GM18907 (cell line): Measurements from ENCODE around the gene SFSWAP.
"Not testable (repeated sequence)": the region's sequence is repeated elsewhere in the genome, so short reads cannot be mapped to it uniquely, and the experiment has no call there.

Experiments used
- ATAC-seq: cut with Tn5 transposase; IDR thresholded peaks from one replicate; pipeline ENCODE4 v1.9.1; 2021; ENCODE audit warnings: mild to moderate bottlenecking, moderate library complexity; ENCODE audit not compliant: unreplicated experiment

The SFSWAP gene

GRCh38 chr12:131679186-131679585 lies 31.7 kb upstream of the SFSWAP start:
- not testable (repeated sequence) for ATAC-seq

- ATAC-seq, result not testable (repeated sequence)
Observed at GRCh38 chr12:131679816-131680215, 31.1 kb upstream of the SFSWAP start.

- ATAC-seq, result not testable (repeated sequence)
Observed at GRCh38 chr12:131680392-131681256, 30.3 kb upstream of the SFSWAP start.

GRCh38 chr12:131681257-131681620 lies 29.7 kb upstream of the SFSWAP start:
- no peak for ATAC-seq

DNA sequence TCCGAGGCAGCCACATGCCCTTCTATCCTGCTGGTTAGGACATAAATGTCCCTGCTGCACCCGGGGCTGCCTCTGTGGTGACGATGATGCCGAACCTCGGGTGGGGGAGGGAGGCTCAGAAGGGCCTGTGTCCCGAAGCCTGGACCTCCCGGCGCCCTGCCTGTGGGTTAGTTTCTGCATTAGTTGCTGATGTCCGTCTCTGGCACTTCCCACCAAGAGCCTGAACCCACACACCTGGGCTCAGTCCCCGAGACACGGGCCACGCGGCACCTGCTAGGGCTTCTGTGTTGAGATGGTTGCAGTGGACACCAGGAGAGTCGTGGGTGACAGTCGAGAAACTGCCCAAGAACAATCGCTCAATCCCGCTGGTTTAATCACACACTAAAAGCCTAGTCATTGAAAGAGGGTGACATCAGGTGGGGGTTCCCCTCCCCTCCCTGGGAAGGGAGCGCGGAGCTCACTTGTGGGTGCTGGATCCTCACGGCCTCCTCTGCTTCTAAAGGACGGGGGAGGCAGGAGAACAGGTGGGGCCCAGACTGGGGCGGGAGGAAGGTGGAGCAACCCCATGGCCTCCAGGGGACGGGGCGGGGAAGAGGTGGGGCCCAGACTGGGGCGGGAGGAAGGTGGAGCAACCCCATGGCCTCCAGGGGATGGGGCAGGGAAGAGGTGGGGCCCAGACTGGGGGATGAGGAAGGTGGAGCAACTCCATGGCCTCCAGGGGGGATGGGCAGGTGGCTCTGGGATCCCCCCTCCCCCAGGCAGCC lies 29.0 kb upstream of the SFSWAP start:
- ATAC-seq, result peak; percentile 95

DNA sequence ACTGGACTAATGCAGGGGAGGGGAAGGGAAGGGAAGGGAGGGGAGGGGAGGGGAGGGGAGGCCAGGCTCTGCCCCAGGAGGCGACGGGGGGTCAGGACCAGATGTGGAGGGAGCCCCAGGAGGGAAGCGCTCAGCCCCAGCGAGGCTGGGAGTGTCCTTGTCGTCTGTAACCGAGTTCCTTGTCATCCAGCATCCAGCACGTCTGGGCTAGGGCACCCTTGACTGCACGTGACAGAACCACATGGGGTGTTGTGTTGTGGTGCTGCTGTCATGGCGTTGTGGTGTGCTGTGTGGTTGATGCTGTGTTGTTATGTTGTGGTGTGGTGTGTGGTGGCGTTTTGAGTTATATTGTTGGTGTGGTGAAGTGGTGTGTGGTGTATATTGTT lies 28.4 kb upstream of the SFSWAP start:
- ATAC-seq, result no peak

- ATAC-seq, result no peak
Observed at GRCh38 chr12:131683266-131684014, 27.4 kb upstream of the SFSWAP start.

GRCh38 chr12:131684015-131684725 lies 26.7 kb upstream of the SFSWAP start:
- no peak for ATAC-seq

- ATAC-seq, result no peak
Observed at GRCh38 chr12:131687346-131688125, 23.4 kb upstream of the SFSWAP start.

- ATAC-seq, result no peak
Observed at GRCh38 chr12:131688131-131688844, 22.6 kb upstream of the SFSWAP start.

- no peak for ATAC-seq
Observed at GRCh38 chr12:131688845-131689154, 22.1 kb upstream of the SFSWAP start.

DNA sequence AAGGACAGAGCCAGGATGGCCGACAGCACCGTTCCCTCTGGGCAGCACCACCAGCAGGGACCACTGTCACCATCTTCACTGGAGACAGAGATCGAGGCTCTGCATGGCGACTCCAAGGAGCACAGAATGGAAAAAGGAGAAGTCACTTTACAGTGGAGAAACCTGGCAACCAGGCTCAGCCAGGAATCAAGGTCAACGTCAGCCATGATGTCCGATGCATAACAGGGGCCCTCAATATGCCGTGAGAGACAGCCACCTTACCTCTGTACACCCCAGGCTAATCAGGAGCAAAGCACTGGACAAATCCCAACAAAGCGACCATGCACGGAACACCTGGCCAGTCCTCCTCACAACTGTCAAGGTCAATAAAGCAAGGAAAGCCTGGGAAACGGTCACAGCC lies 20.6 kb upstream of the SFSWAP start:
- ATAC-seq, result no peak

- no peak for ATAC-seq
Observed at GRCh38 chr12:131692431-131692830, 18.5 kb upstream of the SFSWAP start.

GRCh38 chr12:131693149-131693548 lies 17.7 kb upstream of the SFSWAP start:
- ATAC-seq, result no peak

DNA sequence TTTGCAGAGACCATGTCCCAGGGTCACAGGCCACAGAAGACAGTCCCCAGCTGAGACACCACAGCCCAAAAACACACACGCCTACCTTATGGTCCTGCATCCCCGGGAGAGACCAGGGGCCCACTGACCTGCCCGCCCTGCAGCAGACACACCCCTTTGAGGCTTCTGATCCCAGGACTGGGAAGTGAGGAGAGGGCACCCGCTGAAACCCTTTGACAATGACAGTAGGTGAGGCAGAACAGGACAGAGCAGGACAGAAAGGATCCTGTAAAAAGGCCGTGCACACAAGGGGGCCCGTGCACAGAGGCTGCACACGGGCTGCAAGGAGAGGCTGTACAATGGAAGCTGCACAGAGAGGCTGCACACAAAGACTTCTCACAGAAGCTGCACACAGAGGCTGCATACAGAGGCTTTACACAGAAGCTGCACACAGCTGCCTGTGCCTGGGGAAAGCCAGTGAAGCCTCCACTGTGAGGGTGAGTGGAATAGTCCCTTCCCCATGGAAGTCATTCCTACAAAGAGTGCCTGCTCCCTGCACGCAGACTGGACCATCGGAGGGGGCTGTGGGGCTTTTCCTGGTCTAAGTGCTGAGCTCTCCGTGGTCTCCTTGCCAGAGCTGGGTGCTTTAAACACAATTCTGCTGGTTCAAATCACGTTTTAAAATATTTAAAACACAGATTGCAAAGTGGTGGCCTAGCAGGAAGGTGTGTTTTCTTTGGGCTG lies 16.6 kb upstream of the SFSWAP start:
- ATAC-seq, result no peak

DNA sequence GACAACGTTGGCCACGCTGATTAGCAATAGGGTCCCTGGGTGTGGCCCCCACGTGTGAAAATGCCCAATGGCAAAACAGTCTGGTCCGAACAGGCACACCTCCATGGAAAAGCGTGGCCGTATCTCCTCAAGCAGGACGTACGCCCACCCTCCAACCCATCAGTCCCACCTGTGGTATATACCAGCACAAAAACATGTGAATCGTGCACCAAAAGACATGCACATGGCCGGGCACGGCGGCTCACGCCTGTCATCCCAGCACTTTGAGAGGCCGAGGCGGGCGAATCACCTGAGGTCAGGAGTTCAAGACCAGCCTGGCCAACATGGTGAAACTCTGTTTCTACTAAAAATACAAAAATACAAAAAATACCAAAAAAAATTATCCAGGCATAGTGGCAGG lies 14.9 kb upstream of the SFSWAP start:
- ATAC-seq, result no peak

GRCh38 chr12:131698286-131698685 lies 12.6 kb upstream of the SFSWAP start:
- ATAC-seq, result no peak

- no peak for ATAC-seq
Observed at GRCh38 chr12:131699434-131699833, 11.5 kb upstream of the SFSWAP start.

DNA sequence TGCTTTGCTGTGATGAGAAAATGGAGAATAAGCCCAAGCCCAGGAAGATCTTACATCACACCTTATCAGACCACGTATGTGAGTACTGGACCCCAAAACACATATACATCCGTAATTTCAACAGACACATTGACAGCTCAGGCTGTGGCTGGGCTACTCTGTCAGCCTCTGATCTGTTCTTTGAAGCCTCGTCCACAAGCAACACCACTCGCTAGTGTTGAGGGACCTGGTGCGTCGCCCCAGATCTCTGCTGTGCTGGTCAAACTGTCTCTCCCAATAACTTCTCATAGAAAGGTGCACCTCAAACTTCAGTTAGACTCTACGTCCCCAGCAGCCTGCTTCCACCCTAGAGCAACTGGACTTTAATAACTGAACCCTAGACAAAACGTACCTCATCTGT lies 10.6 kb upstream of the SFSWAP start:
- ATAC-seq, result no peak
